DOHH2 (cell line): ENCODE measurements around the gene AMOT.

Source experiments
- H3F3A ChIP-seq: fragments of 200-600 bp; sonication (generic), shearing (Covaris generic); 2 replicates; pipeline ENCODE4 v1.6.0; 2016; ENCODE audit warnings: antibody characterized with exemption, mild to moderate bottlenecking; ENCODE audit not compliant: control insufficient read depth, insufficient read depth
- H3K27ac ChIP-seq: fragments of 200-600 bp; sonication (generic); 2 replicates; pipeline ENCODE4 v1.5.1; 2014; ENCODE audit warnings: low read depth, mild to moderate bottlenecking, low read length, moderate library complexity
- H3K27me3 ChIP-seq: fragments of 200-600 bp; sonication (generic); 2 replicates; pipeline ENCODE4 v1.6.1; 2014; ENCODE audit warnings: mild to moderate bottlenecking, low read length, mixed read lengths; ENCODE audit not compliant: control insufficient read depth
- H3K36me3 ChIP-seq: fragments of 200-600 bp; sonication (generic); 2 replicates; pipeline ENCODE4 v1.6.1; 2014; ENCODE audit warnings: mild to moderate bottlenecking, low read length, moderate library complexity, mixed read lengths; ENCODE audit not compliant: control insufficient read depth
- H3K4me1 ChIP-seq: fragments of 200-600 bp; sonication (generic); 2 replicates; pipeline ENCODE4 v1.6.1; 2014; ENCODE audit warnings: mild to moderate bottlenecking, low read length, mixed read lengths; ENCODE audit not compliant: control insufficient read depth
- H3K4me2 ChIP-seq: fragments of 200-600 bp; sonication (generic); 2 replicates; pipeline ENCODE4 v1.6.0; 2014; ENCODE audit warnings: mild to moderate bottlenecking, low read length, moderate library complexity
- H3K4me3 ChIP-seq: fragments of 200-600 bp; sonication (generic); 2 replicates; pipeline ENCODE4 v1.5.1; 2014; ENCODE audit warnings: mild to moderate bottlenecking, low read length, mixed read lengths
- H3K79me2 ChIP-seq: fragments of 200-600 bp; sonication (generic); 2 replicates; pipeline ENCODE4 v1.6.1; 2014; ENCODE audit warnings: mild to moderate bottlenecking, low read length, mixed read lengths; ENCODE audit not compliant: control insufficient read depth
- H3K9me2 ChIP-seq: fragments of 200-600 bp; sonication (generic); replicated peaks from 2 replicates; pipeline ENCODE4 v1.6.1; 2014; ENCODE audit warnings: mild to moderate bottlenecking, low read length, mixed read lengths; ENCODE audit not compliant: control insufficient read depth
- H3K9me3 ChIP-seq: fragments of 200-600 bp; sonication (generic); 2 replicates; pipeline ENCODE4 v1.6.1; 2014; ENCODE audit warnings: antibody characterized with exemption, low read length, mixed read lengths; ENCODE audit not compliant: control insufficient read depth, insufficient read depth
- H4K20me1 ChIP-seq: fragments of 200-600 bp; sonication (generic); 2 replicates; pipeline ENCODE4 v1.6.0; 2014; ENCODE audit warnings: low read depth, mild to moderate bottlenecking, antibody characterized with exemption, low read length, moderate library complexity; ENCODE audit not compliant: control insufficient read depth, insufficient read depth
- EZH2phosphoT487 ChIP-seq: fragments of 200-600 bp; sonication (generic); IDR thresholded peaks from 2 replicates; pipeline ENCODE4 v1.6.1; 2017; ENCODE audit warnings: borderline replicate concordance, mild to moderate bottlenecking, antibody characterized with exemption, low read length, moderate library complexity, mixed read lengths
- TF ChIP-seq, protein P1 (sequence below): fragments of 200-600 bp; sonication (generic); IDR thresholded peaks from one replicate; pipeline ENCODE4 v1.5.1; 2014; ENCODE audit warnings: antibody characterized with exemption, mild to moderate bottlenecking, low read depth, low read length; ENCODE audit not compliant: poor library complexity, severe bottlenecking

The AMOT gene

DNA sequence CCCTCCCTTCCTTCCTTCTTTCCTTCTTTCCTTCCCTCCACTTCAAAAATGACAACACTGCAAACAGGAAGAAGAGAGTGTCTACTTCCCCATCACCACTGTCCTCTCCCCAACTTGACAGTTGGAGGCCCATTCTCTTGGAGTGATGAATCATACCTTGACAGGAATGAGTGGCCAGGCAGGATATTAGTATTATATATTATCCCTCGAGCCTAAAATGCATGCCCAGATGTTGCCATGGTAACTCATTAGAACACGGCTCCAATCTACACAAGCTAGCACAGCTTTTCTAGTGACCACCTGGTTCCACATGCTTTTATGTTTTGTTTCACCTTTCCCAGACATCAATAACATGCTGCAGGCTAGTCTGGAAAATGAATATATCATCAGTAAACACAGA, 89.6 kb downstream of the AMOT start:
- Histone ChIP-seq H3K27ac (no peak overlapping the region), H3K36me3 (no peaks in the 10 kb centered on the region), H3K4me2 (no peak overlapping the region), H3K4me1 (no peaks in the 10 kb centered on the region), H3K4me3 (no peak overlapping the region), H3K9me3 (no peaks in the 10 kb centered on the region), H3K27me3 (no peaks in the 10 kb centered on the region), H4K20me1 (no peaks in the 10 kb centered on the region), H3K9me2 (no peaks in the 10 kb centered on the region), H3K79me2 (no peaks in the 10 kb centered on the region), H3F3A (no peaks in the 10 kb centered on the region)
- TF ChIP-seq, protein P1, sequence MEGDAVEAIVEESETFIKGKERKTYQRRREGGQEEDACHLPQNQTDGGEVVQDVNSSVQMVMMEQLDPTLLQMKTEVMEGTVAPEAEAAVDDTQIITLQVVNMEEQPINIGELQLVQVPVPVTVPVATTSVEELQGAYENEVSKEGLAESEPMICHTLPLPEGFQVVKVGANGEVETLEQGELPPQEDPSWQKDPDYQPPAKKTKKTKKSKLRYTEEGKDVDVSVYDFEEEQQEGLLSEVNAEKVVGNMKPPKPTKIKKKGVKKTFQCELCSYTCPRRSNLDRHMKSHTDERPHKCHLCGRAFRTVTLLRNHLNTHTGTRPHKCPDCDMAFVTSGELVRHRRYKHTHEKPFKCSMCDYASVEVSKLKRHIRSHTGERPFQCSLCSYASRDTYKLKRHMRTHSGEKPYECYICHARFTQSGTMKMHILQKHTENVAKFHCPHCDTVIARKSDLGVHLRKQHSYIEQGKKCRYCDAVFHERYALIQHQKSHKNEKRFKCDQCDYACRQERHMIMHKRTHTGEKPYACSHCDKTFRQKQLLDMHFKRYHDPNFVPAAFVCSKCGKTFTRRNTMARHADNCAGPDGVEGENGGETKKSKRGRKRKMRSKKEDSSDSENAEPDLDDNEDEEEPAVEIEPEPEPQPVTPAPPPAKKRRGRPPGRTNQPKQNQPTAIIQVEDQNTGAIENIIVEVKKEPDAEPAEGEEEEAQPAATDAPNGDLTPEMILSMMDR = no peak
- TF ChIP-seq EZH2phosphoT487 = no peak

GRCh38 chrX:112746812-112747595, 93.6 kb downstream of the AMOT start:
- H3K4me2 ChIP-seq = no peak overlapping the region
- H3K79me2 ChIP-seq = no peaks in the 10 kb centered on the region
- no peaks in the 10 kb centered on the region for H3K4me1 ChIP-seq
- H3K9me2 ChIP-seq = no peaks in the 10 kb centered on the region
- H3K9me3 ChIP-seq = no peaks in the 10 kb centered on the region
- H3K36me3 ChIP-seq = no peaks in the 10 kb centered on the region
- no peaks in the 10 kb centered on the region for H3F3A ChIP-seq
- no peak overlapping the region for H3K4me3 ChIP-seq
- no peaks in the 10 kb centered on the region for H3K27me3 ChIP-seq
- H4K20me1 ChIP-seq = no peaks in the 10 kb centered on the region
- H3K27ac ChIP-seq = no peak overlapping the region
- TF ChIP-seq, protein P1 = no peak
- TF ChIP-seq EZH2phosphoT487 = no peak

DNA sequence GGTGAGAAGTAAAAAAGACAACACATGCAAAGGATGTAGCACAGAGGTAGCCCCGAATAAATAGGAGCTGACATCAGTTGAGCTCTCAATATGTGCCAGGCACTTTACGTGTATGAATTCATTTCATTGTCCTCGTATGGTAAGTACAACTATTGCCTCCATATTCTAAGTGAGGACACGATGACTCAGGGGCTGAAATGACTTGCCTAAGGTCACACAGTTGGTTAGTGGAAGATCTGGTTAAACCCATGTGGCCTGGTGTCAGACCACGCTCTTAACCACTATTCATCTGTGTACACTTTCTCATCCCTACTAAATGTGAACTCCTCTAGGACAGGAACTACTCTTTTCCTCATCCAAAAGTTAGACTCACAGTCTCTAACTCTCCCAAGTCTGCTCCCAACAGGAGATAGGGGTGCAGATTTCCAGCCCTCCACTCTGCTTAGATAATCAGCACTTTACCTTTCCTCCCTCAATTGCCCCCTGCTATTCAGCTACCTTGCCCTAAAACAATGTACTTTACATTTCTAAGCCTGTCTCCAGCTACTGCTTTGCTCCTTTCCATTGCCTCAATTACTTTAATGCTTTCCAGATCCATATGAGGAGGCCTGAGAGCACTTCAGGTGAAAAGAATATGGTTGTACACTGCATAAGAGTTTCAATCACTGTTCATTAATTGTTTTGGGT, 102.1 kb downstream of the AMOT start:
- no peak for TF ChIP-seq EZH2phosphoT487
- TF ChIP-seq, protein P1 = no peak
- H3K4me1 ChIP-seq = no peaks in the 10 kb centered on the region
- H3F3A ChIP-seq = no peaks in the 10 kb centered on the region

More for the DNA sequence above, 102.1 kb downstream of the AMOT start:
- Histone ChIP-seq H3K79me2 (no peaks in the 10 kb centered on the region), H3K9me3 (no peaks in the 10 kb centered on the region), H3K27me3 (no peaks in the 10 kb centered on the region), H4K20me1 (no peaks in the 10 kb centered on the region), H3K36me3 (no peaks in the 10 kb centered on the region), H3K4me2 (no peak overlapping the region), H3K4me3 (no peak overlapping the region), H3K9me2 (no peaks in the 10 kb centered on the region), H3K27ac (no peak overlapping the region)
